ENCODE measurements around the gene MTHFSD.

DNA sequence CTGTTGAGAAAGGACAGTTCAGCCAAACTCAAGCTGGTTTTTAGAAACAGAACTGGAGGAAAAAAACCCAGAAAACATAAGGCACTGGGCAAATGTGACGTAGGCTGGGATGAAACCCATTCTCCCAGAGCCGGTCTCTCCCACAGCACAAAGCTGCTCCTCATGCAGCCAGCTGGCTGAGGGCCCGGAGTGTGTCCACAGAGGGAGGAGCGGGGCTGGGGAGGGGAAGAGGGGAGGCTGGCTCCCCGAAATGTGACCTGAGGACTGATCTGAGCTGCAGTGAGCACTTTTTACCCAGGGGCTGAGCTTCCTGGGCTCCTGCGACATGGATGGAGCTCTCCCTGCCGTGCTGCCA, 23.9 kb downstream of the MTHFSD start:
- no peak for TF ChIP-seq HDAC6 (IDR thresholded peaks at IDR 0.05; ENCODE audit: low read depth, low read length)
- no peak for TF ChIP-seq MAX (IDR thresholded peaks at IDR 0.05)
- no peak for TF ChIP-seq POLR2AphosphoS5 (IDR thresholded peaks at IDR 0.05; ENCODE audit: low read depth, low read length)
- TF ChIP-seq CTCF (IDR thresholded peaks at IDR 0.05; ENCODE audit: control extremely low read depth in 1 of 3, insufficient read depth in 1 of 3, low read depth in 1 of 3, low read length in 3 of 3): no peak
- TF ChIP-seq CBX5 (IDR thresholded peaks at IDR 0.05; ENCODE audit: low read depth, low read length): no peak
- no peak for TF ChIP-seq YY1 (IDR thresholded peaks at IDR 0.05; ENCODE audit: low read depth, low read length)
- TF ChIP-seq TAF7 (optimal IDR thresholded peaks at IDR 0.05; ENCODE audit: borderline replicate concordance, low read depth, low read length): no peak

All from H1 (cell line).